ENCODE results near the gene ARHGEF16.

ARHGEF16 gene

DNA sequence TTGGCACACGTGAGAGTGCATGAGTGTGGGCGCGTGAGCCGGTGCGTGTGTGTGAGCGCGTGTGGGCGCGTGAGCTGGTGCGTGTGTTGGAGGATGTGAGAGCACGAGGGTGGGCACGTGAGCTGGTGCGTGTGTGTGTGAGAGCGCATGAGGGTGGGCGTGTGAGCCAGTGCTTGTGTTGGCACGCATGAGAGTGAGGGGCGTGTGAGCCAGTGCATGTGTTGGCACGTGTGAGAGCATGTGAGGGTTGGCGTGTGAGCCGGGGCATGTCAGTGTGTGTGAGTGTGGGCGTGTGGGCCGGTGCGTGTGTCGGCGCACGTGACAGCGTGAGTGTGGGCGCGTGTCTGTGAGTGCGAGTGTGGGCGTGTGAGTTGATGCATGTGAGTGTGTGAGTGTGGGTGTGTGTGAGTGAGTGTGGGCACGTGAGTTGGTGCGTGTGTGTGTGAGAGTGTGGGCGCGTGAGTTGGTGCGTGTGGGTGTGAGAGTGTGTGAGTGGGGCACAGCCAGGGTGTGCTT is 45.7 kb upstream of the ARHGEF16 start:
- POLR2A ChIA-PET: no interaction called here
- CTCF ChIA-PET: interaction anchor here (1.2 to 1.5 kb wide), 2 partner anchors 10 to 11 kb away, joined by 3 to 4 read pairs; no protein-coding TSS in a partner anchor
- no peak for DNase-seq (ENCODE audit: low read depth, low spot score)
- TF ChIP-seq, protein P1, sequence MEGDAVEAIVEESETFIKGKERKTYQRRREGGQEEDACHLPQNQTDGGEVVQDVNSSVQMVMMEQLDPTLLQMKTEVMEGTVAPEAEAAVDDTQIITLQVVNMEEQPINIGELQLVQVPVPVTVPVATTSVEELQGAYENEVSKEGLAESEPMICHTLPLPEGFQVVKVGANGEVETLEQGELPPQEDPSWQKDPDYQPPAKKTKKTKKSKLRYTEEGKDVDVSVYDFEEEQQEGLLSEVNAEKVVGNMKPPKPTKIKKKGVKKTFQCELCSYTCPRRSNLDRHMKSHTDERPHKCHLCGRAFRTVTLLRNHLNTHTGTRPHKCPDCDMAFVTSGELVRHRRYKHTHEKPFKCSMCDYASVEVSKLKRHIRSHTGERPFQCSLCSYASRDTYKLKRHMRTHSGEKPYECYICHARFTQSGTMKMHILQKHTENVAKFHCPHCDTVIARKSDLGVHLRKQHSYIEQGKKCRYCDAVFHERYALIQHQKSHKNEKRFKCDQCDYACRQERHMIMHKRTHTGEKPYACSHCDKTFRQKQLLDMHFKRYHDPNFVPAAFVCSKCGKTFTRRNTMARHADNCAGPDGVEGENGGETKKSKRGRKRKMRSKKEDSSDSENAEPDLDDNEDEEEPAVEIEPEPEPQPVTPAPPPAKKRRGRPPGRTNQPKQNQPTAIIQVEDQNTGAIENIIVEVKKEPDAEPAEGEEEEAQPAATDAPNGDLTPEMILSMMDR (IDR thresholded peaks at IDR 0.05; ENCODE audit: insufficient read depth, low read length, missing control alignments): no peak
- no peak overlapping the region for H3K4me3 ChIP-seq (ENCODE audit: low read depth, low read length)

DNA sequence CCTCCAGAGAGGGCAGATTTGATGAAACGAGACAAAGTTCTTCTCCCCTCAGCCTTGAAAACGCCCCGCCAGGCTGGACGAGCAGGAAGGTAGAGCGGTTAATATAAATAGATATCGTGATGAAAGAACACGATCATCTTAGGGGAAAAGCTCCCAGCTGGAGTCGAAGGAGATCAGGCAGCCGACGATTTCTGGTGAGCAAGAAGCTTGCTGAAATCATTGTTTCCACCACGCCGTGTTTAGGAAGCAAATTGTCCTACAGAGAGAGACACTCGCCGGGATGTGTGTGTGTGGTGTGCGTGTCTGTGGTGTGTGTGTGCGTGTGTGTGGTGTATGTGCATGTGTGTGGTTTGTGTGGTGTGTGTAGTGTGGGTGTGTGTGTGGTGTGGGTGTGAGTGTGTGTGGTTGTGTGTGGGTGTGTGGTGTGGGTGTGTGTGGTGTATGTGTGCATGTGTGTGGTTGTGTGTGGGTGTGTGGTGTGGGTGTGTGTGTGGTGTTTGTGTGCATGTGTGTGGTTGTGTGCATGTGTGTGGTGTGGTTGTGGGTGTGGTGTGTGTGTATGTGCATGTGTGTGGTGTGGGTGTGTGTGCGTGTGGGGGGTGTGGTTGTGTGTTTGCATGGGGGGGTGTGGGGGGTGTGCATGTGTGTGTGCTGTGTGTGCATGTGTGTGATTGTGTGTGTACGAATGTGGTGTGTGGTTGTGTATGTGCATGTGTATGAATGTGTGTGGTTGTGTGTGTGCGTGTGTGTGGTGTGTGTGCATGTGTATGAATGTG is 44.9 kb upstream of the ARHGEF16 start:
- DNase-seq (ENCODE audit: low read depth, low spot score): no peak
- POLR2A ChIA-PET: no interaction called here
- CTCF ChIA-PET: interaction anchor here (1.1 to 1.5 kb wide), 4 partner anchors 10 to 374 kb away, joined by 3 to 4 read pairs (median 4); no protein-coding TSS in a partner anchor
- TF ChIP-seq, protein P1 (IDR thresholded peaks at IDR 0.05; ENCODE audit: insufficient read depth, low read length, missing control alignments): no peak
- no peak overlapping the region for H3K4me3 ChIP-seq (ENCODE audit: low read depth, low read length)

DNA sequence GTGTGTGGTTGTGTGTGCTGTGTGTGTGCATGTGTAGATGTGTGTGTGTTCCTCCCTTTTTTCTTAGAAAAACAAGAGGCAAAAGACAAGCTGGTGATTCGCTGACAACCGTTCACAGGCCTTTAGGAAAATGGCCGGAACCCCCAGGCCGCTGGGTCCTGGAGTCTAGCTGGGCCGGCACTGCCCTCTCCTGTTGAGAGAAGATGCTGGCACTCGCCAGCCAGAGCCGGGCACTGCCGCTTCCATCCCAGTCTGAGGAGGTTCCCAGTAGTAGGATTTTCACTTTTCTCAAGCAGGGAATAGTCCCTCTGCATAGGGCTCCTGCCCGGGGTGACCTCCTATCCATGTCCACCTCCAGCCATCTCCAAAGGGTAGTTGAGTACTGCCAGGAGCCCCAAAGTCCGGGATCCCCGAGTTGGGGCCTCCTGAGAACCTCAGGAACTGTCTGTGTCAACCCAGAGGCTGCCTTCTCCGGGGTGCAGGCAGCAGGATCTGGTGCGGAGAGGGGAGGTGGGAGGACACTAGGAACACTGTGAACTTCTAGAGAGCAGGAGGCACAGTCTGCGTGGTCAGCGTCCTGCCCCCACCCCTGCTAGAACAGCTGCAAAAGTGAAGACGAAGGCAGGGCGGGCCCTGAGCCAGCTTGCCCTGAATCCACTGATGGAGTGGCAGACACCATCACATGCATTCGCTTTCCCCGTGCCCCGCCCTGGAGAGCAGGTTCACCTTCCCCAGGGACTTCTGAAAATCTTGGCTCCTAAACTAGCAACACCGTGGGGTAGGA is 44.1 kb upstream of the ARHGEF16 start:
- ChIA-PET CTCF (interaction anchor here (0.6 to 1.4 kb wide), 4 partner anchors 9 to 375 kb away, joined by 3 to 4 read pairs (median 3); no protein-coding TSS in a partner anchor), POLR2A (no interaction called here)
- peak; percentile 4 for DNase-seq (ENCODE audit: low read depth, low spot score)
- no peak overlapping the region for H3K4me3 ChIP-seq (ENCODE audit: low read depth, low read length)
- TF ChIP-seq, protein P1 (IDR thresholded peaks at IDR 0.05; ENCODE audit: insufficient read depth, low read length, missing control alignments): peak; percentile 69

DNA sequence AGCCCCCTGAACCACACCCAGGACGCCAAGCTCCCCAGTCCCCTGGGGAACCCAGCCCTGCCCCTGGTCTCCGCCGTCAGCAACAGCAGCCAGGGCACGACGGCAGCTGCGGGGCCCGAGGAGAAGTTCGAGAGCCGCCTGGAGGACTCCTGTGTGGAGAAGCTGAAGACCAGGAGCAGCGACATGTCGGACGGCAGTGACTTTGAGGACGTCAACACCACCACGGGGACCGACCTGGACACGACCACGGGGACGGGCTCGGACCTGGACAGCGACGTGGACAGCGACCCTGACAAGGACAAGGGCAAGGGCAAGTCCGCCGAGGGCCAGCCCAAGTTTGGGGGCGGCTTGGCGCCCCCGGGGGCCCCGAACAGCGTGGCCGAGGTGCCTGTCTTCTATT is 42.7 kb upstream of the ARHGEF16 start:
- TF ChIP-seq, protein P1 (IDR thresholded peaks at IDR 0.05; ENCODE audit: insufficient read depth, low read length, missing control alignments): no peak
- no peak for DNase-seq (ENCODE audit: low read depth, low spot score)
- CTCF ChIA-PET: no interaction called here
- no peak overlapping the region for H3K4me3 ChIP-seq (ENCODE audit: low read depth, low read length)
- POLR2A ChIA-PET: no interaction called here

DNA sequence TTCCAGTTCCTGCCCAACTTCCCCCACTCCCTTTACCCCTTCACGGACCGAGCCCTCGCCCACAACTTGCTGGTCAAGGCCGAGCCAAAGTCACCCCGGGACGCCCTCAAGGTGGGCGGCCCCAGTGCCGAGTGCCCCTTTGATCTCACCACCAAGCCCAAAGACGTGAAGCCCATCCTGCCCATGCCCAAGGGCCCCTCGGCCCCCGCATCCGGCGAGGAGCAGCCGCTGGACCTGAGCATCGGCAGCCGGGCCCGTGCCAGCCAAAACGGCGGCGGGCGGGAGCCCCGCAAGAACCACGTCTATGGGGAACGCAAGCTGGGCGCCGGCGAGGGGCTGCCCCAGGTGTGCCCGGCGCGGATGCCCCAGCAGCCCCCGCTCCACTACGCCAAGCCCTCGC is 42.1 kb upstream of the ARHGEF16 start:
- no peak overlapping the region for H3K4me3 ChIP-seq (ENCODE audit: low read depth, low read length)
- TF ChIP-seq, protein P1 (IDR thresholded peaks at IDR 0.05; ENCODE audit: insufficient read depth, low read length, missing control alignments): no peak
- DNase-seq (ENCODE audit: low read depth, low spot score): no peak
- ChIA-PET CTCF (interaction anchor here (1.0 kb wide), 1 partner anchor 12 kb away, joined by 5 read pairs; no protein-coding TSS in a partner anchor), POLR2A (no interaction called here)
